Activated CD8-positive, alpha-beta memory T cell treated with anti-CD3 and anti-CD28 coated beads, Interleukin-2, amount 50 U/mL, for 1 hour (primary cell): ENCODE measurements around the gene SLC28A3.

Experiments used
- DNase-seq: peaks from one replicate; pipeline ENCODE4 v3.0.0-alpha.2; 2020; ENCODE audit errors: extremely low read depth

SLC28A3 gene

GRCh38 chr9:84339962-84340361, 596 bp downstream of the SLC28A3 start:
- no peak for DNase-seq

- DNase-seq = no peak
Observed at GRCh38 chr9:84339503-84339902, 1.1 kb downstream of the SLC28A3 start.

GRCh38 chr9:84338792-84339191, 1.8 kb downstream of the SLC28A3 start:
- DNase-seq = no peak

GRCh38 chr9:84337252-84337651, 3.3 kb downstream of the SLC28A3 start:
- DNase-seq = no peak

- no peak for DNase-seq
Observed at GRCh38 chr9:84331119-84331809, 9.3 kb downstream of the SLC28A3 start.

- DNase-seq = no peak
Observed at GRCh38 chr9:84330246-84330645, 10.3 kb downstream of the SLC28A3 start.

- DNase-seq = no peak
Observed at GRCh38 chr9:84327184-84327583, 13.4 kb downstream of the SLC28A3 start.

GRCh38 chr9:84325347-84325973, 15.1 kb downstream of the SLC28A3 start:
- no peak for DNase-seq

- no peak for DNase-seq
Observed at GRCh38 chr9:84324811-84325210, 15.7 kb downstream of the SLC28A3 start.

GRCh38 chr9:84323858-84324257, 16.7 kb downstream of the SLC28A3 start:
- DNase-seq = no peak

GRCh38 chr9:84322828-84323227, 17.7 kb downstream of the SLC28A3 start:
- DNase-seq = no peak

GRCh38 chr9:84320231-84320630, 20.3 kb downstream of the SLC28A3 start:
- no peak for DNase-seq

- DNase-seq = no peak
Observed at GRCh38 chr9:84319632-84320031, 20.9 kb downstream of the SLC28A3 start.

- DNase-seq = no peak
Observed at GRCh38 chr9:84318981-84319380, 21.6 kb downstream of the SLC28A3 start.

GRCh38 chr9:84317563-84317962, 23.0 kb downstream of the SLC28A3 start:
- DNase-seq = no peak

- DNase-seq = no peak
Observed at GRCh38 chr9:84315278-84315877, 25.2 kb downstream of the SLC28A3 start.

GRCh38 chr9:84314306-84314705, 26.3 kb downstream of the SLC28A3 start:
- DNase-seq = no peak

GRCh38 chr9:84310883-84311282, 29.7 kb downstream of the SLC28A3 start:
- DNase-seq = no peak

GRCh38 chr9:84305497-84306131, 34.9 kb downstream of the SLC28A3 start:
- no peak for DNase-seq

GRCh38 chr9:84304166-84304565, 36.4 kb downstream of the SLC28A3 start:
- DNase-seq = no peak

GRCh38 chr9:84303061-84303460, 37.5 kb downstream of the SLC28A3 start:
- DNase-seq = no peak

GRCh38 chr9:84301851-84302250, 38.7 kb downstream of the SLC28A3 start:
- no peak for DNase-seq

GRCh38 chr9:84300271-84300670, 40.3 kb downstream of the SLC28A3 start:
- DNase-seq = no peak
